Middle frontal gyrus (tissue), 1 donor: ENCODE data around the gene MYH8.

ENCODE experiments used
- DNase-seq: peaks from one replicate; pipeline ENCODE4 v3.0.0-alpha.2; 2015; ENCODE audit warnings: low spot score; ENCODE audit errors: extremely low spot score

The MYH8 gene

GRCh38 chr17:10421900-10422542 is at the start of gene MYH8:
Gene MYH8, minus strand, starts transcription at chr17:10421950. Its CDS starts 1,723 bp downstream, at chr17:10420227.
- no peak for DNase-seq

GRCh38 chr17:10469459-10469858 is 47.7 kb upstream of the MYH8 start, which contains the start of gene MYH4:
Gene MYH4, minus strand, starts transcription at chr17:10469559. Its CDS starts 2,814 bp downstream, at chr17:10466745.
- no peak for DNase-seq

DNA sequence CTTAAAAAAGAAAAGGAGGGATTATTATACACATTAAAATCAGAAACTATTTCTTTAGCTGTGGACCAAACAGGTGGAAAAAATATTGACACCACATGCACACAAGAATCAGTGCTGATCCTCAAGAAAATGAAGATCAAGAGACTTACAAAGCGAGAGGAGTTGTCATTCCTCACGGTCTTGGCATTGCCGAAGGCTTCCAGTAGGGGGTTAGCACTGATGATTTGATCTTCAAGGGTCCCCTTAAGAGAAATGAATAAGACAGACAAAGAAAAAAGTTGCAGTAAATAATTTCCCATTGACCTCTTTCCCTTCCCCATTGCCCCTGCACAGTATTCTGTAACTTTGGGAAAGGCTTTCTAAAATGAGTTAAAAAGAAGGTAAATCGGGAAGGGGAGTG is 41.7 kb upstream of the MYH8 start:
- no peak for DNase-seq

DNA sequence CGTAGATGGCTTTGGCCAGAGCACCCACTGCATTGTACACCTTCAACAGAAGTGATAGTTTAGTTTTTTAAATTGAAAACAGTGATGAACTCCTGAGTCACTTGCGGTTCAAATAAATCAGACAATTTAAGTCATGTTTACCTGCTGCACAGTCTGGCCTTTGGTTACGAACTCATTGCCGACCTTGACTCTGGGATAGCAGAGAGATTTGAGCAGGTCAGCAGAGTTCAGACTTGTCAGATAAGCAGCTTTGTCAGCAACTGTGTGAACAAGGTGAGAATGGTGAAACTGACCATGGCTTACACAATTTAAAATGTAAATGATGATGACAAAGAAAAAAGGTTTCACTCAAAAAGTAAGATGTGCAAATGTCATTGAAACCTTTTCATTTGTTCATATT is 38.3 kb upstream of the MYH8 start:
- DNase-seq = no peak

DNA sequence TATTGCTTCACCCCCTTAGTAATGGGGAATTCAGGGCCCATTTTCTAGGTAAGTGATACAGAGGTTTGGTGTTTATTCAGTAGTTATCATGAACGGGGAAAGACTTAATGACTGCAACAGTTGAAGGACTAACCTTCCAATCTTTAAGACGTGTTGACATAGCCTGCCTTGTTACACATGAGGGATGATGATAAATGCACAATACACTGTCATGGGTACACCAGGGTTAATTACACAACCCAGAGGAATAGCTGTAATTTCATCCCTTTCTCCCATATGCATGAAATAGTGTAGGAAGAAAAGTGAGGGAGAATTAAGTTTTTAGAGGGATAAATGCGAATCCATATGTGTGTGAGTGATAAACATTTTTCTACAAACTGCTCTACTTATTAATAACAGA is 37.0 kb upstream of the MYH8 start:
- DNase-seq = no peak

GRCh38 chr17:10457952-10458351 is 36.2 kb upstream of the MYH8 start:
- DNase-seq = no peak

GRCh38 chr17:10447026-10447931 is 25.5 kb upstream of the MYH8 start:
- no peak for DNase-seq

GRCh38 chr17:10439816-10440215 is 18.1 kb upstream of the MYH8 start:
- DNase-seq = no peak

DNA sequence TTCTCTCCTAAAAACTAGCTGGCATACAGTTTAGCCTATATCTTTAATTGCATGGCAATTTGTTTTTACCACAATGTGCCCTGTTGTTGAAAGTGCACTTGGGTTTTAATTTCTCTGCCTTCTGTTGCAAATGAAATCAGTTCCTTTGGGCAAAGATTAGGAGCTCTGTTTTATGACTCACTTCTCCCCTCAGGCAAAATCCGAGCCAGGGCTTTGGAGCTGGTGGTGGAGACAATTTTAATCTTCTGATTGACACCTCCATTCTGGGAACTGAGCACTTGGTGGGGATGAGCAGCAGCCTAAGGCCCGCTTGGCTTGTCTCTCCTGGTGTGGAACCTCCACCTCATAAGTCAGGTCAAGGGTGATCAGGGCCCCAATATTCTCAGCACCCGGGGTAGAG is 13.3 kb upstream of the MYH8 start:
- DNase-seq = no peak

DNA sequence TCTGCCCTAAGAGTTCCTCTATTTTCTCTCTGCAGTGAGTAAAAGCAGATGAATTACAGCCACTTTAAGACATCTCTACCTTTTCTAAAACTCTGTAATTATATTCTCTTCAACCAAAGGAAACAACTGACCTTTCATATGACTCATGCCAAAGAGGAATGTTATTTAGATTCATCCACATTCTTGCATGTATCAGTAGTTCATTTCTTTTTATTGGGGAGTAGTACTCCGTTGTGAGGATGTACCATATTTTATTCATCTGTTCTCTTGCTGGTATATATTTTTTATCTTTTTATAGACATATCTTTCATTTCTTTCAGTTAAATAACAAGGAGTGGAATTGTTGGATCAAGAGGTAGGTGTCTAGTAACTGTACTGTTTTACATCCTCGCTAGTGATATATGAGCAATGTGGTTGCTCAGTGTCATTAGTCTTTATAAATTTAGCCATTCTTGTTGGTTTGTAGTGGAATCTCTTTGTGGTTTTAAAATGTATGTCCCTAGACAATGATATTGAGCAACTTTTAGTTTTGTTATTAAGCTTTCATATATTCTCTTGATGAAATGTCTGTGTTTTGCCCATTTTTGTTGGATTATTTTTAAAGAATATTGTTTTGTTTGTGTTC is 7.8 kb upstream of the MYH8 start:
- DNase-seq = no peak

- DNase-seq = no peak
These were observed 7.0 kb upstream of the MYH8 start for GRCh38 chr17:10428781-10429180.

DNA sequence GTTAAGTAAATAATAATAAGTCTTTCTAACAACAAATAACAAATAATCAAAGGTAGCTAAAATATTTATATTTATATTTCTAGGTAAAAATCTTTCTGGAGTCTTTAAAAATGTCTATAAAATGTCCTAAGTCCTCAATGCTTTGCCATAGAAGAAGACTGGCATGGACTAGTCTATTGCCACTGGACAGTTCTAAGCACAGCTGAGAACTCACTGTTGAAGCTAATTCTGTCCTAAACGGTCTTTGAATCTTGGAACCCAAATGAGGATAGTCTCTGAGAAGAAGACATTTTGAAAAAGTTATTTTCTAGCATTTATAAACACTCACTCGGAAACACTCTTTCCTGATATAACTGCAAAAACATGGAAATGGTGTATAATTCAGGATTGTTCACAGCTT is 539 bp downstream of the MYH8 start:
- no peak for DNase-seq

DNA sequence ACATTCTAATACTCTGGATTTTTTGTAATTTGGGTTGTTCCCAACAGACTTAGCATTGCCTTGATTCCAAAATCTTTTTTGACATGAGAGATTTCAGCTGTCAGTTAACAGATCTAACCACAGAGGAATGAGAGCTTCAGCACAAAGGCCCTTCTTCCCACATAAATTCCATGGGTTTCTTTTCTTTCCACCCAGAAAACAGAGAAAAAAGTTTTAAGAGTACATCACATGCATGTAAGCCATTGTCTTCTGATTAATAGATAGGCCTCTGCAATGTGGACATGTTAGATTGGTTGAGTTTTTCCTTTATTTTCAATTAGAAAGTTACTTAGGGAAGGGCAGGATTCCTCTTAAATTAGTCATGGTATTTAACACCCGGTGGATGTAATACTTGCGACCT is 939 bp downstream of the MYH8 start:
- no peak for DNase-seq

GRCh38 chr17:10417431-10417830 is 4.3 kb downstream of the MYH8 start:
- no peak for DNase-seq

GRCh38 chr17:10415161-10415560 is 6.6 kb downstream of the MYH8 start:
- DNase-seq = no peak

DNA sequence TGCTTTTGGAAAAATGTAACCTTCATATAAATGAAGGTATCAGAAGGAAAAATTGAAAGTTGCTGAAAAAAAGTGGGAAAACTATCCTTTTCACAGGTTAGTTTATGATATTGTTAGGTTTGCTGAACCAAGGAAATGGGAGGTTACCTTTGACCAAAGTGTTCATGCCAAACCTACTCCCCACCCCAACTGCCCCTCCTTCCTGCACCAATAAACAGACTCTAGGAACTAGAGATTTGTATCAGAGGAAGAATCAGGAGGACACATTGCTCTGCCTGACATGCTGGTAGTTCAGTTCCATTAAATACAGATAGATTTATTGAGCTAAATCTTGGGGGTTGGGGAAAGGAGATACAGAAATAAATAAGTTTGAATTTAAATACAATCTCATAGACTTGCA is 18.2 kb downstream of the MYH8 start:
- DNase-seq = no peak

GRCh38 chr17:10398352-10398751 is 23.4 kb downstream of the MYH8 start:
- no peak for DNase-seq

GRCh38 chr17:10396524-10397163 is 25.1 kb downstream of the MYH8 start:
- no peak for DNase-seq

DNA sequence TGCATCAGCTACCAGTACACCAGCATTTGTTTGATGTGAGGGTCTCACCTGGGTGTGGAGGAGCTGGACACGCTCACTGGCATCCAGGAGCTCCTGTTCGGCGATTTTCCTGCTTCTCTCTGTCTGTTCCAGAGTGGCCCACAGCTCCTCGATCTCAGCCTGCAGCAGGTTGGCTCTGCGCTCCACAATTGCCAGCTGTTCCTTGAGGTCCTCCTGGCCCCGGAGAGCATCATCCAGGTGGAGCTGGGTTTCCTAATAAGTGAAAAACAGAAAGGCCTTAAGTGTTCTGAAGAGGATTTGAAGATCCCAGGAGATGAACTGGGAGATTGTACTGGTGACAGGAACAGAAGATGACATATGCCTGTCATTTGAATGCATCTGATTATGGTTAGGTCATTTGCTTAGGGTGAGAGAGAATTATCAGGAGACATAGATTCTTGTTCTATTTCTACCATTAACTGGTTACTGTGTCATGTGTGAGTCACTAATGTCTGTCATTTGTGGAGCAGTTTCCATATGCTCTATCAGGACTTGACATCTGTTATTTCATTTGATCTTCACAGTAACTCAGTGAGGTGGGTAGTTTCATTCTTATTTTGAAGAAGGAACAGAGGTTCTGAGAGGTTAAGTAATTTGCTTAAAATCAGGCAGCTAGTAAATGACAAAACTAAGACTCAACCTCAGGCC is 27.4 kb downstream of the MYH8 start:
- no peak for DNase-seq

- DNase-seq = no peak
These were observed 28.9 kb downstream of the MYH8 start for GRCh38 chr17:10392880-10393279.

GRCh38 chr17:10385871-10386270 is 35.9 kb downstream of the MYH8 start:
- no peak for DNase-seq
